Activated CD8-positive, alpha-beta memory T cell treated with anti-CD3 and anti-CD28 coated beads, Interleukin-2, amount 50 U/mL, for 24 hours (primary cell): ENCODE results near the gene MALRD1.

ENCODE experiments used
- DNase-seq: peaks from one replicate; pipeline ENCODE4 v3.0.0-alpha.2; 2020; ENCODE audit errors: extremely low read depth

Gene MALRD1

GRCh38 chr10:19772972-19773371, 724.4 kb downstream of the MALRD1 start:
- no peak for DNase-seq

- DNase-seq: no peak
These were observed 726.7 kb downstream of the MALRD1 start for GRCh38 chr10:19775296-19775695.

GRCh38 chr10:19777806-19778205, 729.2 kb downstream of the MALRD1 start:
- no peak for DNase-seq

- DNase-seq: no peak
These were observed 730.4 kb downstream of the MALRD1 start for GRCh38 chr10:19778996-19779395.

- no peak for DNase-seq
These were observed 734.0 kb downstream of the MALRD1 start for GRCh38 chr10:19782430-19783089.

- no peak for DNase-seq
These were observed 735.1 kb downstream of the MALRD1 start for GRCh38 chr10:19783721-19784120.
